Fibroblast of lung (primary cell): ENCODE data around the gene BBS9. TPM values are rescaled to one million over a fixed set of nuclear protein-coding genes. Genes with fewer than 3 reads are reported as not detected.

Source experiments
- DNase-seq, 2 donors: peaks; one replicate each; pipeline versions ENCODE4 v3.0.0 to v3.0.0-alpha.2; 2010; ENCODE audit warnings: low read depth in 2 of 2
- H2AFZ ChIP-seq: 2 replicates; pipeline ENCODE4 v1.5.1; 2012; ENCODE audit warnings: low read length, control low read depth, inconsistent platforms
- H3K27ac ChIP-seq: 2 replicates; pipeline ENCODE4 v1.5.1; 2011; ENCODE audit warnings: low read length, control low read depth; ENCODE audit not compliant: insufficient read depth
- H3K27me3 ChIP-seq: 2 replicates; pipeline ENCODE4 v1.5.1; 2011; ENCODE audit warnings: mild to moderate bottlenecking, low read length; ENCODE audit not compliant: control insufficient read depth, insufficient read depth
- H3K36me3 ChIP-seq: 2 replicates; pipeline ENCODE4 v1.5.1; 2011; ENCODE audit warnings: low read length; ENCODE audit not compliant: control insufficient read depth, insufficient read depth
- H3K4me1 ChIP-seq: 2 replicates; pipeline ENCODE4 v1.5.1; 2011; ENCODE audit warnings: low read length; ENCODE audit not compliant: control insufficient read depth, insufficient read depth; ENCODE audit errors: extremely low read depth
- H3K4me2 ChIP-seq: 2 replicates; pipeline ENCODE4 v1.5.1; 2011; ENCODE audit warnings: low read length, control low read depth; ENCODE audit not compliant: insufficient read depth; ENCODE audit errors: extremely low read depth
- H3K4me3 ChIP-seq, 4 experiments: fragments of 200-600 bp in 1 of 4; sonication (generic) in 1 of 4; replicated peaks in 1 of 4; 2 replicates each; pipeline ENCODE4 v1.5.1; 2011 to 2016; ENCODE audit warnings: low read length in 4 of 4, low read depth in 3 of 4, mild to moderate bottlenecking in 3 of 4, control low read depth in 2 of 4, inconsistent platforms in 1 of 4, mixed read lengths in 1 of 4; ENCODE audit not compliant: insufficient read depth in 1 of 4; ENCODE audit errors: control extremely low read depth in 1 of 4
- H3K79me2 ChIP-seq: 2 replicates; pipeline ENCODE4 v1.5.1; 2012; ENCODE audit warnings: mild to moderate bottlenecking, low read length, inconsistent platforms; ENCODE audit not compliant: control insufficient read depth, insufficient read depth
- H3K9ac ChIP-seq: 2 replicates; pipeline ENCODE4 v1.5.1; 2011; ENCODE audit warnings: mild to moderate bottlenecking, low read length, control low read depth; ENCODE audit not compliant: insufficient read depth
- H3K9me3 ChIP-seq: 2 replicates; pipeline ENCODE4 v1.5.1; 2012; ENCODE audit warnings: low read depth, low read length; ENCODE audit not compliant: control insufficient read depth, insufficient read depth
- H4K20me1 ChIP-seq: 2 replicates; pipeline ENCODE4 v1.5.1; 2011; ENCODE audit warnings: low read length; ENCODE audit not compliant: control insufficient read depth, insufficient read depth; ENCODE audit errors: extremely low read depth
- CTCF ChIP-seq, 2 donors: IDR thresholded peaks in 1 of 2; conservative IDR thresholded peaks in 1 of 2; 1 replicate in 1 of 2; 2 replicates in 1 of 2; pipeline ENCODE4 v1.5.1; 2011 to 2012; ENCODE audit warnings: low read length in 2 of 2, control low read depth in 1 of 2, inconsistent platforms in 1 of 2, low read depth in 1 of 2, mild to moderate bottlenecking in 1 of 2
- EZH2 ChIP-seq: IDR thresholded peaks from 2 replicates; pipeline ENCODE4 v1.5.1; 2012; ENCODE audit warnings: low read length, control low read depth, mild to moderate bottlenecking; ENCODE audit errors: missing control alignments
- polyA plus RNA-seq, 2 donors: library from polyadenylated mRNA; depleted of rRNA in 1 of 2; stranded (reverse) in 1 of 2; unstranded in 1 of 2; fragments of >200 nt; gene quantifications; 2 replicates each; pipeline ENCODE4 v1.2.1, GENCODE V29; 2011 to 2012; ENCODE audit warnings: missing spikeins in 1 of 2
- total RNA-seq: library from RNA; depleted of rRNA; stranded (reverse); fragments of >200 nt; gene quantifications from 2 replicates; pipeline ENCODE4 v1.2.1, GENCODE V29; 2014

The BBS9 gene
- total and polyA plus RNA-seq, 2 donors (not counting 1 experiment from before 2014, with no cell fraction given), result 19.1 to 26.9 TPM

GRCh38 chr7:33191340-33191739 is 62.0 kb downstream of the BBS9 start:
- no peak for TF ChIP-seq CTCF (conservative IDR thresholded peaks at IDR 0.05 in 1 of 2, IDR thresholded peaks at IDR 0.05 in 1 of 2; ENCODE audit: low read depth in 1 of 2, low read length in 2 of 2)
- no peak for TF ChIP-seq EZH2
- no peak overlapping the region for H3K27ac ChIP-seq
- H3K4me2 ChIP-seq, result no peak overlapping the region
- H4K20me1 ChIP-seq, result no peaks in the 10 kb centered on the region
- no peak for DNase-seq
- no peaks in the 10 kb centered on the region for H3K27me3 ChIP-seq
- no peak overlapping the region for H2AFZ ChIP-seq
- no peak overlapping the region for H3K9ac ChIP-seq
- H3K4me3 ChIP-seq, result no peak overlapping the region
- no peaks in the 10 kb centered on the region for H3K4me1 ChIP-seq
- H3K79me2 ChIP-seq, result no peaks in the 10 kb centered on the region
- no peaks in the 10 kb centered on the region for H3K9me3 ChIP-seq
- H3K36me3 ChIP-seq, result no peaks in the 10 kb centered on the region

- no peaks in the 10 kb centered on the region for H3K27me3 ChIP-seq
- no peak overlapping the region for H2AFZ ChIP-seq
- H4K20me1 ChIP-seq, result no peaks in the 10 kb centered on the region
- no peak overlapping the region for H3K9ac ChIP-seq
- H3K4me2 ChIP-seq, result no peak overlapping the region
- H3K4me1 ChIP-seq, result no peaks in the 10 kb centered on the region
- no peaks in the 10 kb centered on the region for H3K9me3 ChIP-seq
- H3K27ac ChIP-seq, result no peak overlapping the region
- H3K79me2 ChIP-seq, result no peaks in the 10 kb centered on the region
- H3K4me3 ChIP-seq, result no peak overlapping the region
- no peaks in the 10 kb centered on the region for H3K36me3 ChIP-seq
- no peak for TF ChIP-seq EZH2
- no peak for TF ChIP-seq CTCF (conservative IDR thresholded peaks at IDR 0.05 in 1 of 2, IDR thresholded peaks at IDR 0.05 in 1 of 2; ENCODE audit: low read depth in 1 of 2, low read length in 2 of 2)
- peak in 1 of 2 donors; percentile 18 for DNase-seq
Measured at GRCh38 chr7:33192695-33193291, 63.4 kb downstream of the BBS9 start.

- TF ChIP-seq EZH2, result no peak
- TF ChIP-seq CTCF (conservative IDR thresholded peaks at IDR 0.05 in 1 of 2, IDR thresholded peaks at IDR 0.05 in 1 of 2; ENCODE audit: low read depth in 1 of 2, low read length in 2 of 2), result no peak
Measured at GRCh38 chr7:33193308-33193864, 64.0 kb downstream of the BBS9 start.

More at GRCh38 chr7:33193308-33193864, 64.0 kb downstream of the BBS9 start:
- H3K27me3 ChIP-seq, result no peaks in the 10 kb centered on the region
- no peak overlapping the region for H3K4me2 ChIP-seq
- H2AFZ ChIP-seq, result no peak overlapping the region
- no peaks in the 10 kb centered on the region for H4K20me1 ChIP-seq
- H3K27ac ChIP-seq, result no peak overlapping the region
- no peak for DNase-seq
- H3K4me3 ChIP-seq, result no peak overlapping the region
- H3K79me2 ChIP-seq, result no peaks in the 10 kb centered on the region
- no peak overlapping the region for H3K9ac ChIP-seq
- H3K4me1 ChIP-seq, result no peaks in the 10 kb centered on the region
- H3K9me3 ChIP-seq, result no peaks in the 10 kb centered on the region
- no peaks in the 10 kb centered on the region for H3K36me3 ChIP-seq
